ENCODE results near the gene NKD1.

The NKD1 gene

DNA sequence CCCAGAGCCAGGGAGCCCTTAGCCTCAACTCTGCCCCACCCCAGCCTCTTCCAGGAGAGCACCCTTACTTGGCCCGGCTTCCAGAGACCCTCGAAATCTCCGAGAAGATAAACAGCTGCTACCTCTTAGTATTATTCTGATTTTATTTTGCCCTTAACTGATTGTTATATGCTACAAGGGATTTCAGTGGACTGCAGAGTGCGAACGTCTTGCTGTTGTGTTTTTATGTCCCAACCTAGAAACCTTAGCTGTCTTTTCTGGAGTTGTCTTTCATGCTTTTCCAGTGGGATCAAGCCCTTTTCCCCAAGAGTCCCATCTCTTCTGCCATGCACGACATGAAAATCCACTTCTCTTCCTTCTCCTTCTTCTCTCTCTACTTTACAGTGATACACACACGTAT lies 85.9 kb downstream of the NKD1 start:
- no peak for DNase-seq

DNA sequence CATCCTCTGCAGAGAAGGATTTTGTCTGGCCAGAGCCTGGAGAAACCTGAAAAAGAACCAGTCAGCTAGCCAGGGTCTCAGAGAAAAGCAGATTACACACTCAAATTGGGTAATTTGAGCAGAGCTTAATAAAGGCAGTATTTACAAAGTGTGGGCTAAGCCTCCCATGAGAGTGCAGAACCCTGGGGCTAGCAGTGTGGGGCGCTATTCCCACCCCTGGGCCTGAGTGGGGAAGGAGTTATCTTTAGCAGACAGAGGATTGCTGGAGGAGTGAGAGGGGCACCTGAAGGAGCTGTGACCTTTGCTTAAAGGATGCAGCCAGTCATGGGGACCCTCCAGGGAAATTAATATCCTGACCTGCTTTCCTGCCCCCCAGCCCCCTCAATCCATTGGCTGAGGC lies 86.8 kb downstream of the NKD1 start:
- no peak for DNase-seq

DNA sequence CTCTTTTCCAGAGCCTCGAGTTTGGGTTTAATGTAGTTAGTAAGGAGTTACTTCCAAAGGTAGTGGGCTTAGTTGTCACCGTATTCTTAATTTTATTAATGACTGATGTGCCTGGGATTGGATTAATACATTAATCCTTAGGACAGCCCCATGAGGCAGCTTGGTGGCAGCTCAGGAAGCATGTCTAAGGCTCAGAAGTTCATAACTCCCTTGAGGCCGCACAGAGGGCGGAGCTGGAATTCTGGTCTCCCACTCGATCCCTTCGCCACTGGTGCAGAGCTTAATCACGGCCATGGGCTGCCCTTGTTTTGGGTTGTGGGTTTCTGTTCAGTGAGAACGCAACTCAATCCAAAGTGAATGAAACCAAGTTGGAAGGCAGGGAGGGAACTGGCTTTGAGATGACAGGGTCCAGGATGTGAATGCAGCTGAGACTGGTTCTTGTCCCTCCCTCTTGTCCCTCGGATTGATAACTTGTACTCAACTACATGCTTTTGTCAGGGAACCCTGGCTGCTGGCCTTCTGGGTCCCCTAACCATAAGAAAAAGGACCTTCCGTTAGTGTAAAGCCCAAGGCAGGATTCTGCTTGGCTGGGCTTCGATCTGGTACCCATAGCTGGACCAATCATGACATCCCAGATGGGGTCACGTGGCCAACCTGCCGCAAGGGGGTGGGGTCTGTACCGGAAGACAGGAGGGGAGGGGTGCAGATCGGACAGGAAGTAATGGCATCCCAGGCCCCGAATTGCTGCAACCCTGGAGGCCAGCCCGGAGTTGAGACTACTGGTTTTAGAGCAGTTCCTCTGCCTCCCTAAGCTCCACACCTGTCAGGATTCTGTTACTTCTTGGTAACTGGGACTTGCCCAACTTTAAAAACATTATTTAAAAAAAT lies 87.6 kb downstream of the NKD1 start:
- DNase-seq = no peak

DNA sequence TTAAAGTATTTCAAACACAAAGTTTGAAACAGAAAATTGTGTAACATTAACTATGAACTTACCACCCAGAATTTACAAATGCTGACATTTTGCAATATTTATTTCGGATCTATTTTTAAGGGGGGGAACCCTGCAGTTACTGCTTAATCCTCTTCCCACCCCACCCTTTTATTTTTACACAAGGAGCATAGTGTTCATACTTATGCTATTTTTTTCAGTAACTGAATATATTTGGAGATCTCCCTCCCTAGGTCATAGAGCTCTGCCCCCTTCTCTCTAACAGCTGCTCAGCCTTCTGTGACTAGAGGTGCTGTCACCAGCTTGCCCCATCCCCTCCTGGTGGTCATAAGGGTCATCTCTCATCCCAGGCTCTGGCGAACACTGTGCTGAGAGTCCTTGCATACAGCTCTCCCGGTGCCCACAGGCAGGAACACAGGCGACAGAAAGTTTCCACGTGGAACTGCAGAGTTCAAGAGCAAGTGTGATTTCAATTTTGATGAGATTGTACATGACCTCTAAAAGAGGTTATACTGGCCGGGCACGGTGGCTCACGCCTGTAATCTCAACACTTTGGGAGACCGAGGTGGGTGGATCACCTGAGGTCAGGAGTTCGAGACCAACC lies 88.7 kb downstream of the NKD1 start:
- DNase-seq = no peak

DNA sequence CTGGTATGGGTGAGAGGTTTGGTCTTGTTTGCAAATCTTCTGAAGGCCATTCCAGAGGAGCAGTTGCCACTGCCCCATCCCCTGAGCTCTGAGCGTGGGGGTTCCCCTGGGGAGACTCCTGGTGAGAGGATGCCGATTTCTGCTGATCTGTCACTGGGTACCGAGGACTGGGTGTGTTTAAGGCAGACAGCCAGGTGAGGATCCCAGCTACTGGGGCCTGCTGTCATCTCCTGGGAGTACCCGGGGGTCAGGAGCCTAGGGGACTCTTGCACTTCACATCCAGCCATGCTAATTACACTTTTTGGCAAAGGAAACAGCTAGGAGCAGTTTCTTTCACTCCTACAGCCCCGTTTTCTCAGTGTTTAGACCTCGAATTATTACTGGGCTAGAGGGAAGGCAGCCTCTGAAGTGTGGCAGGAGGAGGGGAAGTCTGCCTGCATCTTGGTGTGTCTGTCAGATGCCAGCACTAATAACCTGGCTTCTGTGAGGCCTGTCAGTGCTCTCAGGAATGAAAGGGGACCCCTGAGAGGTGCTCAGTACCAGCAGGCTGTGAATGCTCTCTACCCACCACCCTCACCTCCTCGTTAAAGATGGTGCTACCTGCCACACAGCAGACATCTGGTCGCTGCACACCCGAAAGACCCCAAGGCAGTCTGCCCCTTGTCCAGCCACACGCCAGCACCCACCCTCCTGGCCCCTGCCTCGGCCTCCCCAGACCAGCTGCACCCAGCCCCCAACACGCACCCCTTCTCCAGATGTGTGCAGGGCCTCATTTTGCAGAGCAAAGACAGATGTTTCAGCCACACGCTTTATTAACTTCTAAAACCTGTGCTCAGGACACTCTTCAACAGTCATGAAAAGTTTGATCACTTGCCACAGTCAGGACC lies 89.8 kb downstream of the NKD1 start:
- no peak for DNase-seq

DNA sequence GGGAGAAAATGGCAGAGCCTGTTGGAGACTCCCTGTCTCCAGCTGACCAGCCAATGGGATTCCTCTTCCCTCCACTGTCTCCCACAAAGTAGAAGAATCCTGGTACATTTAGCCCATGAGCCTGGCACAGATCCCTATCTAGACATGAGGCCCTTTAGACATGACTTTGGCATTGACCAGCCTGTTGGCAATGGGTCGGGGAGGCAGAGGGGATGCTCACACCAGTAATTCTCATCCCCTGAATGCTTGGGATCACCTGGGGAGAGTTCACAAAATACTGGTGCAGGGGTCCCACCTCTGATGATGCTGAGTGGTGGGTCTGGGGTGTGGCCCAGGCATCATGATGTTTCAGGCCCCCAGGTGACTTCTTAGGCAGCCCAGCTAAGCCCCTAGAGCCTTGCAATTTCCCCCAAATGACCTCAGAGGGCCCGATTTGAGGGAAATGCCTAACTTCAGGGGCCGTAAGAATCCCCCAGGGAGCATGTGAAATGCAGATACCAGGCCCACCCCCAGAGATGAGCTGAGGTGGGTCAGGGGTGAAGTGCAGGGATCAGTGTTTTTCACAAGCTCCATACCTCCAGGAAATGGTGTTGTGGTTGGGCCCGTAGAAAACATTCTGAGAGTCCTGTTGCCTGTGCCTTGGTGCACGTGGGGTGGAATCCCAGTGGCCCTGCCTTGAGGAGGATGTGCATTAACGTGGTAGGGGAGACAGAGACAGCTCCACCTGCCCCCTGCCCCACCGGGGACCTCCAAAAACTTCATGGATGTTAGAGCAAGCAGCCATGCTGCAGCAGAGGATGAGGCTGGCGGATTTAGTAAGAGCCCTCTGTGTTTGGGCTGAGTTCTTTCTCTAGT lies 90.8 kb downstream of the NKD1 start:
- no peak for DNase-seq

DNA sequence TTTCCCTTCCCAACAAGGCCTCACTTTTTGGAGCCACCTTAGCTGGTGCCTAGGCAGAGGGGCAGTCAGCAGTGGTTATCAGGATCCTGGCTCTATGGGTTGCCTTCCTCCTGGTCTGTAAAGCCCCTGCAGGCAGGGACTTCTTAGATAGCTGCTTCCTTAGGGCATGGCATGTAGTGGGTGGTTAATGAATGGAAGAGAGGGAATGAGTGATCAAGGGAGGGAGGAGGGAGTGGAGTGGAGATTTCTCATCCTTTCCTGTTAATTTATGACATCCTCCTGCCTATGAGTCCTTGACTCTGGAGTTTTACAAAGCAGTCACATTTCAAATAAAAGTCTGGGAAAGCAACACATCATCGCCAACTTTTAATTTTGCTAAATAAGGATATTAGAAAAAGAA lies 92.2 kb downstream of the NKD1 start:
- no peak for DNase-seq

DNA sequence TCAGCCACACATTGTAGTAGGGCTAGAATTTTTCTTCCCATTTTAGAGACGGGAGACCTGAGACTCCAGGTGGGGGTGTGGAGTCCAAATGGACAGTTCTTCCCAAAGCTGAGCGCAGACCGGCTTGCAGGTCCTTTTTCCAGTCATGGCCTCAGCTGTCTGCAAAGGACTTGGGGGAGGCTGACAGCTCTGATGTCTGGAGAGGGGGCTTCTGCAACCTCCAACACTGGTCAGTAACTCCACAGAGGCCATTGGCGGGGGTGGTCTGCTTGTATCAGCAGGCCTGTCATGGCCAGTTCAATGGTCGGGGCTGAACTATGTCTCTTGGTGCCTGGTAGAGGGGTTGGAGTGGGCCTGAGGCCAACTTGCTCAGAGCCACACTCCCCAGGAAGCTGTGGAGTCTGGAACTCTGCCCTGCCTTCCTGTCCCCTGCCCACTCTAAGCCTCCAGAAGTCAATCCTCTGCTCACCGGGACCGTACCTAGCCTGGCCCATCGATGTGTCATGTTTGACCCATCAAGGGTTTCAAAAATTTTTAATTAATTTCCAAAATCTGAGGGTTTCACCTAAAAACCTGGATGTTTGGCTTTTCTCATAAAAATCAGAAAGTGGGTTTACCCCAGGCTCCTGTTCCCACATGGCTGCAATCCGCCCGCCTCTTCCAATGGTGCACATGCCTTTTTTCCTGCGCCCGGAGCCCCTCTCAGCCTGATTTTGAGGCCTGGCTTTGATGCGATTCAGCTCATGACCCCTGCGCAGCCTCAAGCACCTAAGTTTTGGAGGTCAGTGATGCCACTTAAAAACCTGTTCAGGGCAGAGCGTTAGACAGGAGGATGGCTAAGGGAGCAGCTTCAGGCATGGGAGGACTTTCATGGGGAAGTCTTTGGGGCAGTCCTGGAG lies 93.0 kb downstream of the NKD1 start:
- no peak for DNase-seq

DNA sequence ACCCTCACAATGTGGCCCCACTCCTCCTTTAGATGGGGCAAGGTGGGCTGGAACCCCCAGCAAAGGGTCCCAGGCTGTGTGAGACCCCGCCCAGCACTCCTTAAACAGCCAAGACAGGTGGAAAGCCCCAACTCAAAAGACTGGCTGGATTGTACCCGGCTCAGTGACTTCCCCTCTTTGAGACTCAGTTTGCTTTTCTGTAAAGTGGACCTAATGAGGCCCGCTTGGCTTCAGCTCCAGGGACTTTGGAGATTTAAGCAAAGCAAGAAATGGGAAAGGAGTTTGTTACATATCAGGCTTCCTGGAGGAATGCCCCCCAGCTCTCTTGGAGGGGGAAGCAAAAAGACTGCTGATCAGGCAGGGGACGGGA lies 93.6 kb downstream of the NKD1 start:
- DNase-seq = no peak

DNA sequence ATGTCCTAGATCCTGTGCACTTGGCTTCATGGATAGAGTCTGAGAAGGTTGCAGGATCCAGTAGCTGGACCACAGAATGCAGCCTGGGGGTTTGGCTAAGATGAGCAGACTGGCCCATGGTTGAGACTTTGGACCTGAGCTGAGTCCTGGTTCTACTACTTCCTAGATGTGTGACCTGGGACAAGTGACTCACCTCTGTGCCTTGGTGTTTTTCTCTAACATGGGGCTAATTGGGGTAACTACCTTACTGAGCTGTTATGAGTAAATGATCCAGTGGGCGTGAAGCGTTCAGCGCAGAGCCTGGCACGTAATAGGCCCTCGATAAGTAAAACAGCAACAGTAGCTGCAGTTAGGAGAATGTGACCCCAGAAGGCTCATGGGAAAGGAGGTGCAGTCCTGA lies 94.2 kb downstream of the NKD1 start:
- DNase-seq = no peak

DNA sequence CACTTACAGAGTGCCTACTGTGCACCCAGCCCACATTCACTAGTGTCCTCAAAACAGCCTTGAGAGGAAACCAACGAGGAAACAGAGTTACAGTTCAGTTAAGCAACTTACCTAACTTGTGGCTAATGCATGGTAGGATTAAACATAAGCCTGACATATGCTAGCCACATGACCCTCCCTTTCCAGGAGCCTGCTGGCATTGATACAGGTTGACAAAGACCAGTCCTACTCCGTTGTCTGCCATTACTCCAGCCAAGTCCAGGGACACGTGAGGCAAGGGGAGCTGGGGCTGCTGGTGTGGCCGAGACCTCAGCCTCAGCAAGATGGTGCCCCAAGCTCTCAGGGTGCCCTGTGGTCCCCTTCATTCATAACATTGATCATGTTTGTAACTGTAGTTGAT lies 95.0 kb downstream of the NKD1 start:
- no peak for DNase-seq

DNA sequence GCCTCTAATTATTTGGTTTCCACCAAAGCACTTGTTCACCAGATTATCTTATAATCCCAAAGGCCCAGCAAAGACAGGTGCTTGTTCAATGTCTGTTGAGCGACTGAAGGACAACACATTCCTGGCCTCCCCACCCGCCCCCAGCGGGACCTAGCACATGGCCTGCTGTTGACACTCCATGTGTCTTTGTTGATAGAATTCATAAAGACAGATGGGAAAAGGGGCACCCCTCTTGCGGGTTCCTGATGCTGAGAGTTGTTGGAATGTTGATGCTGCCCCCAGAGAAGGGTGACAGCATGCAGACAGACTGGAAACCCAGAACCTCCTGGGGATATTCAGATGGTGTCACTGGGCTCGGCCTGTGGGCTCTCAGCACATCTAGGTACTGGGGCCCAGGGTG lies 96.0 kb downstream of the NKD1 start:
- DNase-seq = no peak

DNA sequence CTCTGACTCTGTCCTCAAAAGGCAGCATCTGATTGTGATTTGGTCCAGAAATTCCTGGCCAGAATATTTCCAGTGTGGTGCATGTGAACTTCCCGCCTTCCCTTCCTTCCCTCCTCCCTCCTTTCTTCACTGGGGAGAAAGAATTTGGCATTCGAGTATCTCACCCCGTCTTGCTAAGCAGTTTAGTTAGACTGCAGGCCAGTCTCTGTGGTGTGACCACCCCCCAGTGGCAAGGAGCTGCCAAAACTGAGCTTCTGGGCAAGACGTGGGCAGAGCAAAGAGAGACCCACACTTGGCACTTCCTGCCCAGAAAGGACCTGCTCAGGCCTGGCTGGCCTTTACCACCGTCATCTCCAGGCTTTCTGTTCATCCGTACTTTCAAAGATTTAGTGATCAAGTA lies 96.5 kb downstream of the NKD1 start:
- DNase-seq = no peak

DNA sequence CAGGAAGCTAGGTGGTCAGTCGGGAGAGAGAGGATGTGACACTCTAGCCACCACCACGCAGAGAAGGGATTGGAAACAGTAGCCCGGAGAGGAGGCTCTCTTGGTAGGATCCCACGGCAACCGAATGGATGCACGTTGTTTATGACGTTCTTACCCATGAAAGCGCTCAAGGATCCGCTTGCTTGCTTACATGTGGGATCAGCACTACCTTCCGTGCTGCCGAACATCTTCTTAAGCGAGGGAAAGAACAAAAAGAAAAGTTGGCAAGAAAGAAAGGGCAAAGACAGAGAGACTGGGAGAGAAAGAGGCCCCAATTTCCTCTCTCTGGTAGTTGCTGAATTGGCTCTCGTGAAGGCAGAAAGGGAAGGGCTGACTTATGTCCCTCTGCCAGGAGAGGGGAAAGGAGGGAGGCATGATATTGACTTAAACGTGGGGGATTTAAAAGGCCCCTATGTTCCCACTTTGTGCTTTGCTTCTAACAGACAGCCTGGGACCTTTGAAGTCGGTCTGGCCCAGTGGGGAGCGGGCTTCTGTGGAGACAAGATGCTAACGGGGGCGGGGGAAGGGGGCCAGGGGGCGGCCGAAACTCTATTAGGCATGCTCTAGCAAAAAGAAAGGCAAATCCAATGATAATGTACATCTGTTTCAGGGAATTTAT lies 97.5 kb downstream of the NKD1 start:
- no peak for DNase-seq

DNA sequence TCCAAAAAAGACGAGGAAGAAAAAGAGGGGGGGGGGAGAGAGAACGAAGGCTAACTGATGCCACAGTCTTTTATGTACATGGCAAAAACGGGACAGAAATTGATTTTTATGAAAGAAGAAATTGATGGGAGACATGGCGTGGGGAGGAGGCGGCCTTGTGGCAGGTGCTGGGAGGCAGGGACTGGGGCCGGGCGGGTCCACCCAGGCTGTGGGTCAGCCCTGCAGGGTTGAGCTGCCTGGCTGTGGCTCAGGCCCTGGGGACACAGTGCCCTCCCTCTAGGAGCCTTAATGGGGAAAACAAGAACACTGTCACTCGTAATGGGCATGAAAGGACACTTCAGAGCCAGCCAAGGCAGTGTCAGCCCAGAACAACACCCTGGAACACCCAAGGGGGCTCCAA lies 98.1 kb downstream of the NKD1 start:
- DNase-seq = no peak

DNA sequence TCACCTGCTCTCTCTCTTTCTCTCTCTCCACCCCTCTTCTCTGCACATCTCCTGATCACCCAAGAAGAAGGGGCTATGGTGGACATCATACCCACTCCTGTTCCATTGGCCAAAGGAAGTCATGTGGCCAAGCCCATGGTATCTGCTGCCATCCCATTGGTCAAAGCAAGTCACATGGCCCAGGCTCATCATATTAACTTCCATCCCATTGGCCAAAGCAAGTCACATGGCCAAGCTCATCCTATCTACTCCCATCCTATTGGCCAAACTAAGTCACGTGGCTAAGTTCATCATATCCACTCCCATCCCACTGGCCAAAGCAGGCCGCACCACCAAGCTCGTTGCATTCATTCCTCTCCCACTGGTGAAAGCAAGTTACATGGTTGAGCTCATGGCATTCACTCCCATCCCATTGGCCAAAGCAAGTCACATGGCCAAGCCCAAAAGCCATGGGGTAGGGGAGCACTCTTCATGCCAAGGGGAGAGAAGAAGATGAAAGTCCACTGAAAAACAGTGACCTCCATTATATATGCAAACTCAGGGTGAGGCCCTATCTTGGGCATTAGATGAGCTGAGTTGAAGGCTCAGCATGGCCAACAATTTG lies 103.7 kb downstream of the NKD1 start:
- DNase-seq = no peak

DNA sequence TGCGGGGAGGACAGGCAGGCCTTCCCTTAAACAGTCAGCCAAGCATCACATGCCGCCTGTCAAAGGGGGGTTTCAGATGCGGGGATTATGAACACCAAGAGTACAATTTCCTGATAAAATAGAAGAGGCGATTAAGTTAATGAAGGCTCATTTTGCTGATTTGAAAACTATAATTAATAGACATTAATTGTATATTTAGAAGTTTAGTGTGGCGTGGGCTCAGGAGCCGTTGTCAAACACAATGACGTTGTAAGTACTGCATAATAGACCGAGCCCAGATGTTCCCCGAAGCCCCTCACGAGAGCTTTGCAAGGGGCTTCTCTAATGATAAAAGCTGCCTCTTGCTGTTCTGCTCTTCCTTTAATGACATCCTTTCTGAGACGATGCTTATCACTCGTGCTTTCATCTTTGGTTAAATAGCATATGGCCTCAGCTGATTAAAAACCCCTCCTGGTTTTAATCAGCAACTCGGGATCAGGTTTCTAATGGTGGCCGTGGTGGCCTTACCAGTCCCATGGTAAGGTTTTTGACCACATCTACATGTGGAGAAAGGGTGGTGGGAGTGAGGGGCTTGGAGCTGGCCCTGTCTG lies 104.7 kb downstream of the NKD1 start:
- no peak for DNase-seq

DNA sequence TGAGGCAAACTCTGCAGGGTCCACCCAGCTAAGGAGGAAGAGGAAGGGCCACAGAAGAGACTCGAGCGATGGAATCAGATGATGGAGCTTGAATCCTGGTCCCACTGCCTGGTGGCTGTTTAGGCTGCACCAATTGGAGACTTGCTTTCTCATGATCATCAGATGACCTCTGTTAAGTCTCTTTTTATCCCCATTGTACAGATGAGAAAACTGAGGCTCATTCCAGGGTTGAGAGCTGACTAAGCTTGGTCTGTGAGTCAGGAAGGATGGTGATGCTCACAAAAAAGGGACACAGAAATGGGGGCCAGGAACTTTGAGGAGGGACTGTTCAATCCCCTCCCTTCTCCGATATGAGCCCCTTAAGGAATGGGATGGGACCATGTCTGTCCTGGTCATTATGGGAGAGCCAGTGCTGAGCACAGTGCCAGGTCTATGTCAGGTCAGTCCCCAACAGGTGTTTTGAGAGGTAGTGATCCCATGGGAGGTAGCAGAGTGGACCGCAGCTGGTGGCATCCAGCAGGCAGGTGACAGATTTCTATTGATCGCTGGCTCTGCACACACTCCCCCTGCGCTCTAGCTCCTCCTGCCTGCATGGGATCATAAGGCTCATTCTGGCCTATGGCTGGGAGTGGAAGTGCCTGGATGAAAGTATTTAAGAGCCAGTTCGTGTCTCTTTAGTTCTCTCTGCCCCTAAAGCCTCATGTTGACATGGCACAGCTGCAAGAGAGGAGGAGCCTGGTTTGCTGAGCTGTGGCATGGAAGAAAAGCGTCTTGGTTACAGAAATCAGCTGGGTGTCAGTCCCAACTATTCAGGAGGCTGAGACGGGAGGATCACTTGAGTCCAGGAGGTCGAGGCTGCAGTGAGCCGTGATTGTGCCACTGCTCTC lies 105.7 kb downstream of the NKD1 start:
- DNase-seq = no peak

DNA sequence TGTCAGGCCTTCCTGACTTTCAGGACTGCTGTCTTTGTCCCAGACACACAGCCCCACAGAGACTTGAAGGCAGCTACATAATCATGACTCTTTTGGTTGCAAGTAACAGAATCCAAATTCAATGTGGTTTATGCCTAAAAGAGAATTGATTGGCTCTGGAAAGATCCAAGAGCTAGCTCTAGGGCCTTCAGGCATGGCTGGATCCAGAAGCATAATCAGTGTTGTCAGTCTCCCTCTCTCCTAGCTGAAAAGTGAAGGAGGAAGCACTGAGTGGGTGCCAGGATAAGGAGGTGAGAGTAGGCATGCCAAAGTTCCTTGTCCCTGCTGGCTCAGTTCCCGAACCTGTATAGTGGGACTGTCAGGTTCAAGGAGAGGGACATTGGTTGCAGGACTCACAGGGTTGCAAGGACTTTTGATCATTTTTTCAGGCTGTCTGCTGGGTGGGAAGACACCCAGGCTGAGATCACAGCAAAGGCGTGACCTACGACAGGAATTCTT lies 107.4 kb downstream of the NKD1 start:
- no peak for DNase-seq
